Endothelial cell of umbilical vein (primary cell): ENCODE data around the gene HSPA8. TPM values are rescaled to one million over a fixed set of nuclear protein-coding genes. Genes with fewer than 3 reads are reported as not detected.
A peak's percentile ranks its signal among the peaks of the same experiment; 100 is the strongest.

Experiments
- BruUV-seq: library from RNA; stranded (reverse); fragments of 400-500 nt; replicated peaks from 2 replicates; lab custom pipeline; 2021; lab: Mats Ljungman, UMichigan
- CTCF ChIA-PET: fragments of 300-600, 350-600 bp; sonication (Branson Sonifier 250); formaldehyde crosslinking; loops from one replicate; lab custom pipeline; 2021; ENCODE audit warnings: antibody characterized with exemption, inconsistent platforms; lab: Charles Lee
- POLR2A ChIA-PET: fragments of 300-600, 350-600 bp; sonication (Branson Sonifier 250); formaldehyde crosslinking; loops from one replicate; lab custom pipeline; 2021; ENCODE audit warnings: antibody characterized with exemption, inconsistent platforms; lab: Charles Lee
- DNase-seq: peaks from one replicate; pipeline ENCODE4 v3.0.0-alpha.2; 2011; ENCODE audit warnings: low read depth, low spot score
- FAIRE-seq: peaks from 2 replicates; lab custom pipeline; 2011; peaks lifted over from hg19 to GRCh38; lab: Jason Lieb, UNC
- H2AFZ ChIP-seq: 2 replicates; pipeline ENCODE4 v1.6.0; 2012; ENCODE audit warnings: low read depth, low read length, control low read depth, inconsistent platforms
- H3K27ac ChIP-seq: 2 replicates; pipeline ENCODE4 v1.5.1; 2011; ENCODE audit warnings: low read depth, mild to moderate bottlenecking, control low read depth, low read length, moderate library complexity; ENCODE audit not compliant: insufficient read depth
- H3K27me3 ChIP-seq, 2 experiments: 2 replicates each; pipeline versions ENCODE4 v1.6.0 to v1.6.1; 2011; ENCODE audit warnings: low read length in 2 of 2, mixed read lengths in 1 of 2; ENCODE audit not compliant: control insufficient read depth in 2 of 2, insufficient read depth in 2 of 2
- H3K36me3 ChIP-seq, 2 experiments: 2 replicates in 1 of 2; 3 replicates in 1 of 2; pipeline ENCODE4 v1.5.1; 2011; ENCODE audit warnings: low read length in 2 of 2, mild to moderate bottlenecking in 1 of 2, moderate library complexity in 1 of 2; ENCODE audit not compliant: control insufficient read depth in 2 of 2, insufficient read depth in 2 of 2; ENCODE audit errors: extremely low read depth in 1 of 2
- H3K4me1 ChIP-seq: 3 replicates; pipeline ENCODE4 v1.5.1; 2011; ENCODE audit warnings: mild to moderate bottlenecking, low read length; ENCODE audit not compliant: control insufficient read depth, insufficient read depth; ENCODE audit errors: extremely low read depth
- H3K4me2 ChIP-seq: 2 replicates; pipeline ENCODE4 v1.6.1; 2011; ENCODE audit warnings: low read length, control low read depth, mixed read lengths; ENCODE audit not compliant: insufficient read depth
- H3K4me3 ChIP-seq, 3 experiments: fragments of 200-600 bp in 1 of 3; sonication (generic), shearing (Covaris generic) in 1 of 3; replicated peaks in 1 of 3; 2 replicates each; pipeline ENCODE4 v1.5.1; 2011 to 2016; ENCODE audit warnings: control low read depth in 3 of 3, low read length in 3 of 3, mild to moderate bottlenecking in 2 of 3, inconsistent platforms in 1 of 3, low read depth in 1 of 3, moderate library complexity in 1 of 3; ENCODE audit not compliant: insufficient read depth in 1 of 3
- H3K79me2 ChIP-seq: 2 replicates; pipeline ENCODE4 v1.6.0; 2012; ENCODE audit warnings: low read length, inconsistent platforms; ENCODE audit not compliant: control insufficient read depth, insufficient read depth
- H3K9ac ChIP-seq: replicated peaks from 2 replicates; pipeline ENCODE3; 2011; ENCODE audit warnings: low read length, control low read depth; ENCODE audit not compliant: insufficient read depth; ENCODE audit errors: extremely low read depth
- H3K9me1 ChIP-seq: replicated peaks from 3 replicates; pipeline ENCODE4 v1.6.0; 2011; ENCODE audit warnings: mild to moderate bottlenecking, low read length; ENCODE audit not compliant: control insufficient read depth, insufficient read depth; ENCODE audit errors: extremely low read depth
- H3K9me3 ChIP-seq: replicated peaks from 2 replicates; pipeline ENCODE4 v1.5.1; 2012; ENCODE audit warnings: low read length, inconsistent platforms; ENCODE audit not compliant: control insufficient read depth, insufficient read depth
- H4K20me1 ChIP-seq: replicated peaks from 2 replicates; pipeline ENCODE3; 2011; ENCODE audit warnings: mild to moderate bottlenecking, low read length; ENCODE audit not compliant: control insufficient read depth, insufficient read depth; ENCODE audit errors: extremely low read depth
- EZH2 ChIP-seq: IDR thresholded peaks from 2 replicates; pipeline ENCODE4 v1.6.1; 2012; ENCODE audit warnings: borderline replicate concordance, low read depth, mild to moderate bottlenecking, moderate library complexity, low read length, inconsistent platforms; ENCODE audit not compliant: severe bottlenecking
- FOS ChIP-seq: IDR thresholded peaks from 2 replicates; pipeline ENCODE4 v1.6.1; 2011; ENCODE audit warnings: mild to moderate bottlenecking, low read length, moderate library complexity, borderline replicate concordance; ENCODE audit not compliant: insufficient read depth
- GATA2 ChIP-seq: IDR thresholded peaks from 2 replicates; pipeline ENCODE4 v1.7.0; 2011; ENCODE audit warnings: low read depth, mild to moderate bottlenecking, moderate library complexity, mixed read lengths, low read length; ENCODE audit not compliant: insufficient read length, insufficient read depth
- JUN ChIP-seq: IDR thresholded peaks from 2 replicates; pipeline ENCODE4 v1.6.1; 2011; ENCODE audit warnings: borderline replicate concordance, low read depth; ENCODE audit not compliant: insufficient read length, insufficient read depth
- MAX ChIP-seq: IDR thresholded peaks from 2 replicates; pipeline ENCODE4 v1.6.1; 2011; ENCODE audit not compliant: insufficient read depth, insufficient read length
- MYC ChIP-seq: IDR thresholded peaks from one replicate; pipeline ENCODE4 v1.6.1; 2011; ENCODE audit warnings: mild to moderate bottlenecking, low read depth, low read length
- POLR2A ChIP-seq: IDR thresholded peaks from 2 replicates; pipeline ENCODE4 v1.6.1; 2012; ENCODE audit warnings: low read depth, mild to moderate bottlenecking, control low read depth, low read length
- POLR2AphosphoS5 ChIP-seq: IDR thresholded peaks from 2 replicates; pipeline ENCODE4 v1.6.1; 2012; ENCODE audit warnings: low read depth, mild to moderate bottlenecking, control low read depth, low read length, moderate library complexity; ENCODE audit not compliant: insufficient read depth
- dilution Hi-C: fragments of 300-500 bp; cut with MboI; formaldehyde crosslinking; loops from one replicate; pipeline ENCODE4 v1.15.0; 2019; ENCODE audit warnings: low sequenced_read_pairs; ENCODE audit not compliant: extremely low pct_ligation_motif_present
- intact Hi-C: fragments of 100-400 bp; cut with micrococcal nuclease; formaldehyde crosslinking; loops from one replicate; pipeline ENCODE4 v1.10.0; 2022
- polyA plus RNA-seq, 4 experiments: library from polyadenylated mRNA; depleted of rRNA in 3 of 4; stranded (reverse) in 3 of 4; unstranded in 1 of 4; fragments of >200 nt; gene quantifications; 2 replicates each; pipeline versions ENCODE4 v1.2.1 to v1.2.3, GENCODE V29; 2011 to 2012; ENCODE audit warnings: missing spikeins in 1 of 4
- total RNA-seq: library from RNA; stranded (reverse); gene quantifications from 2 replicates; pipeline ENCODE4 v1.2.3, GENCODE V29; 2021
- TF ChIP-seq, protein P1 (sequence below), 2 donors: IDR thresholded peaks; 1 replicate in 1 of 2; 2 replicates in 1 of 2; pipeline ENCODE4 v1.5.1; 2011; ENCODE audit warnings: low read length in 2 of 2, mild to moderate bottlenecking in 2 of 2, moderate library complexity in 2 of 2, control low read depth in 1 of 2, inconsistent platforms in 1 of 2, low read depth in 1 of 2; ENCODE audit not compliant: insufficient read depth in 1 of 2; ENCODE audit errors: extremely low read depth in 1 of 2

The HSPA8 gene
- total and polyA plus RNA-seq, 2 donors (not counting 3 experiments of a cell fraction or from before 2014, with no cell fraction given): 1,383 to 1,728 TPM

GRCh38 chr11:123111465-123111864, 49.5 kb upstream of the HSPA8 start:
- Histone ChIP-seq H3K9ac (no peak overlapping the region), H3K27me3 (no peaks in the 10 kb centered on the region), H4K20me1 (no peaks in the 10 kb centered on the region), H3K36me3 (no peaks in the 10 kb centered on the region), H3K4me1 (no peaks in the 10 kb centered on the region), H3K9me3 (no peaks in the 10 kb centered on the region), H3K4me2 (no peak overlapping the region), H3K4me3 (no peak overlapping the region), H3K79me2 (no peaks in the 10 kb centered on the region), H3K9me1 (no peaks in the 10 kb centered on the region), H3K27ac (no peak overlapping the region), H2AFZ (no peak overlapping the region)
- ChIA-PET POLR2A (interaction anchor here (0.7 kb wide), 1 partner anchor 139 kb away, joined by 4 read pairs; no protein-coding TSS in a partner anchor), CTCF (interaction anchor here (0.6 to 21.7 kb wide), 13 partner anchors 9 to 367 kb away, joined by 3 to 587 read pairs (median 6); no protein-coding TSS in a partner anchor)
- dilution Hi-C loops: loop anchor here (25.0 kb wide), 1 partner anchor 151 kb away; no protein-coding TSS in a partner anchor
- DNase-seq (peak; percentile 41), FAIRE-seq (peak; percentile 80)
- no TSS peak for BruUV-seq
- TF ChIP-seq MYC (no peak), EZH2 (no peak), GATA2 (no peak)
- TF ChIP-seq, protein P1, sequence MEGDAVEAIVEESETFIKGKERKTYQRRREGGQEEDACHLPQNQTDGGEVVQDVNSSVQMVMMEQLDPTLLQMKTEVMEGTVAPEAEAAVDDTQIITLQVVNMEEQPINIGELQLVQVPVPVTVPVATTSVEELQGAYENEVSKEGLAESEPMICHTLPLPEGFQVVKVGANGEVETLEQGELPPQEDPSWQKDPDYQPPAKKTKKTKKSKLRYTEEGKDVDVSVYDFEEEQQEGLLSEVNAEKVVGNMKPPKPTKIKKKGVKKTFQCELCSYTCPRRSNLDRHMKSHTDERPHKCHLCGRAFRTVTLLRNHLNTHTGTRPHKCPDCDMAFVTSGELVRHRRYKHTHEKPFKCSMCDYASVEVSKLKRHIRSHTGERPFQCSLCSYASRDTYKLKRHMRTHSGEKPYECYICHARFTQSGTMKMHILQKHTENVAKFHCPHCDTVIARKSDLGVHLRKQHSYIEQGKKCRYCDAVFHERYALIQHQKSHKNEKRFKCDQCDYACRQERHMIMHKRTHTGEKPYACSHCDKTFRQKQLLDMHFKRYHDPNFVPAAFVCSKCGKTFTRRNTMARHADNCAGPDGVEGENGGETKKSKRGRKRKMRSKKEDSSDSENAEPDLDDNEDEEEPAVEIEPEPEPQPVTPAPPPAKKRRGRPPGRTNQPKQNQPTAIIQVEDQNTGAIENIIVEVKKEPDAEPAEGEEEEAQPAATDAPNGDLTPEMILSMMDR (IDR thresholded peaks at IDR 0.05; ENCODE audit: extremely low read depth in 1 of 2, insufficient read depth in 1 of 2, low read depth in 1 of 2, low read length in 2 of 2): peak; percentile 48 to 52
- intact Hi-C loops: loop anchor here (1.0 to 5.0 kb wide), 3 partner anchors 56 to 150 kb away; no protein-coding TSS in a partner anchor

DNA sequence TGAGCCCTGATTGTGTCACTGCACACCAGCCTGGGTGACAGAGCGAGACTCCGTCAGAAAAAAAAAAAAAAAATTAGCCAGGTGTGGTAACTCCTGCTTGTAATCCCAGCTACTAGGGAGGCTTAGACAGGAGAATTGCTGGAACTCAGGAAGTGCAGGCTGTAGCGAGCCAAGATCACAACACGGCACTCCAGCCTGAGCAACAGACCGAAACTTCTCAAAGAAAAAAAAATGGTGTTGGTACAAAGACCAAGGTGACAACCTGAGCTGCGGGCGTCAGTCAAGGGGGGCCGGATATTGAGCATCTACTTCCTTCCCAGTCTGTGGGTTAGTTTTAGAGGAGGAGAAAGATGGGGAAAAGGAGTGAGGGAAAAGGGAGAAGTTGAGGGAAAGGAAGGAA, 48.5 kb upstream of the HSPA8 start:
- no TSS peak for BruUV-seq
- no peaks in the 10 kb centered on the region for H3K36me3 ChIP-seq
- FAIRE-seq (no peak), DNase-seq (no peak)
- H3K9ac ChIP-seq: no peak overlapping the region
- no peak for TF ChIP-seq JUN
- TF ChIP-seq MYC: no peak
- TF ChIP-seq FOS: no peak
- no peak for TF ChIP-seq MAX
- no peak for TF ChIP-seq EZH2
- no peak for TF ChIP-seq POLR2AphosphoS5
- no peak for TF ChIP-seq GATA2
- TF ChIP-seq POLR2A: no peak
- TF ChIP-seq, protein P1 (IDR thresholded peaks at IDR 0.05; ENCODE audit: extremely low read depth in 1 of 2, insufficient read depth in 1 of 2, low read depth in 1 of 2, low read length in 2 of 2): no peak
- no peak overlapping the region for H3K4me3 ChIP-seq
- dilution Hi-C loops: loop anchor here (25.0 kb wide), 1 partner anchor 152 kb away; no protein-coding TSS in a partner anchor
- no peak overlapping the region for H3K27ac ChIP-seq
- no peaks in the 10 kb centered on the region for H3K79me2 ChIP-seq
- no peak overlapping the region for H2AFZ ChIP-seq
- POLR2A ChIA-PET: no interaction called here
- intact Hi-C loops: loop anchor here (5.0 kb wide), 1 partner anchor 57 kb away; no protein-coding TSS in a partner anchor
- no peak overlapping the region for H3K4me2 ChIP-seq
- CTCF ChIA-PET: interaction anchor here (0.8 to 21.7 kb wide), 12 partner anchors 8 to 368 kb away, joined by 3 to 587 read pairs (median 6); no protein-coding TSS in a partner anchor
- no peaks in the 10 kb centered on the region for H3K4me1 ChIP-seq
- H3K27me3 ChIP-seq: no peaks in the 10 kb centered on the region
- H3K9me1 ChIP-seq: no peaks in the 10 kb centered on the region
- H4K20me1 ChIP-seq: no peaks in the 10 kb centered on the region
- no peaks in the 10 kb centered on the region for H3K9me3 ChIP-seq
